Mesendoderm (in vitro differentiated cells): Measurements from ENCODE around the gene SPI1.

ENCODE experiments used
- DNase-seq: peaks from one replicate; pipeline ENCODE4 v3.0.0; 2013
- H2AK5ac ChIP-seq: 2 replicates; pipeline ENCODE4 v1.6.1; 2013; ENCODE audit warnings: low read length, inconsistent platforms
- H2BK120ac ChIP-seq: 2 replicates; pipeline ENCODE4 v1.6.1; 2013; ENCODE audit warnings: low read depth, mild to moderate bottlenecking, low read length, moderate library complexity, mixed read lengths
- H2BK15ac ChIP-seq: replicated peaks from 2 replicates; pipeline ENCODE4 v1.6.1; 2013; ENCODE audit warnings: low read depth, mild to moderate bottlenecking, moderate library complexity
- H2BK5ac ChIP-seq: 2 replicates; pipeline ENCODE4 v1.6.1; 2013; ENCODE audit warnings: low read length, inconsistent platforms
- H3K18ac ChIP-seq: 2 replicates; pipeline ENCODE4 v1.6.1; 2013; ENCODE audit warnings: mild to moderate bottlenecking, low read length, mixed read lengths
- H3K23ac ChIP-seq: one replicate; pipeline ENCODE4 v1.6.1; 2013; ENCODE audit warnings: low read length
- H3K27ac ChIP-seq: 2 replicates; pipeline ENCODE4 v1.5.1; 2013; ENCODE audit warnings: low read depth, mild to moderate bottlenecking, inconsistent platforms, low read length, moderate library complexity
- H3K27me3 ChIP-seq: 2 replicates; pipeline ENCODE4 v1.6.1; 2013; ENCODE audit warnings: low read length, control low read depth, mild to moderate bottlenecking, inconsistent platforms; ENCODE audit not compliant: insufficient read depth, poor library complexity
- H3K36me3 ChIP-seq: 2 replicates; pipeline ENCODE4 v1.6.1; 2013; ENCODE audit warnings: low read length, inconsistent platforms; ENCODE audit not compliant: control insufficient read depth, insufficient read depth
- H3K4ac ChIP-seq: one replicate; pipeline ENCODE4 v1.6.1; 2013; ENCODE audit warnings: low read depth, mild to moderate bottlenecking, low read length, moderate library complexity
- H3K4me1 ChIP-seq: 2 replicates; pipeline ENCODE4 v1.6.1; 2013; ENCODE audit warnings: low read depth, low read length, inconsistent platforms; ENCODE audit not compliant: control insufficient read depth
- H3K4me2 ChIP-seq: 2 replicates; pipeline ENCODE4 v1.6.1; 2013; ENCODE audit warnings: low read length
- H3K4me3 ChIP-seq: 2 replicates; pipeline ENCODE4 v1.5.1; 2013; ENCODE audit warnings: mild to moderate bottlenecking, low read length
- H3K56ac ChIP-seq: one replicate; pipeline ENCODE4 v1.6.1; 2013; ENCODE audit warnings: low read length
- H3K79me1 ChIP-seq: 2 replicates; pipeline ENCODE4 v1.6.1; 2013; ENCODE audit warnings: low read length, inconsistent platforms
- H3K79me2 ChIP-seq: 2 replicates; pipeline ENCODE4 v1.6.1; 2013; ENCODE audit warnings: mild to moderate bottlenecking, low read length; ENCODE audit not compliant: control insufficient read depth, insufficient read depth
- H3K9ac ChIP-seq: 2 replicates; pipeline ENCODE4 v1.6.1; 2013; ENCODE audit warnings: low read length, inconsistent platforms
- H4K5ac ChIP-seq: one replicate; pipeline ENCODE4 v1.6.1; 2013; ENCODE audit warnings: low read length
- H4K8ac ChIP-seq: one replicate; pipeline ENCODE4 v1.6.1; 2013; ENCODE audit warnings: low read depth, mild to moderate bottlenecking, control low read depth, low read length, moderate library complexity
- WGBS: extraction: QIAGEN DNeasy Blood & Tissue Kit; methylation state at CpG from one replicate; pipeline ENCODE4 v1.1.7; 2013; ENCODE audit warnings: low lambda C conversion rate, missing lambda C conversion rate; ENCODE audit not compliant: insufficient coverage; ENCODE audit errors: extremely low coverage; 5-methylcytosine and 5-hydroxymethylcytosine counted together

The SPI1 gene

GRCh38 chr11:47384498-47384897 is 6.2 kb upstream of the SPI1 start:
- H2BK15ac ChIP-seq, result no peak overlapping the region
- no peak for DNase-seq
- H2BK120ac ChIP-seq, result no peak overlapping the region
- H3K4me3 ChIP-seq, result no peak overlapping the region
- no peak overlapping the region for H3K9ac ChIP-seq
- no peak overlapping the region for H3K23ac ChIP-seq
- no peak overlapping the region for H3K4ac ChIP-seq
- H3K56ac ChIP-seq, result no peak overlapping the region
- no peak overlapping the region for H3K18ac ChIP-seq
- H3K79me1 ChIP-seq, result no peaks in the 10 kb centered on the region
- H4K5ac ChIP-seq, result no peak overlapping the region
- no peaks in the 10 kb centered on the region for H3K79me2 ChIP-seq
- H3K4me2 ChIP-seq, result no peak overlapping the region
- no peak overlapping the region for H3K27ac ChIP-seq
- no peaks in the 10 kb centered on the region for H3K36me3 ChIP-seq
- no peak overlapping the region for H4K8ac ChIP-seq
- H2AK5ac ChIP-seq, result no peak overlapping the region
- H3K27me3 ChIP-seq, result no peaks in the 10 kb centered on the region
- no CpG with 5 or more reads among the region's 4 CpGs for WGBS
- no peak overlapping the region for H2BK5ac ChIP-seq
- H3K4me1 ChIP-seq, result no peaks in the 10 kb centered on the region

GRCh38 chr11:47383071-47383470 is 4.7 kb upstream of the SPI1 start:
- no CpG with 5 or more reads among the region's 4 CpGs for WGBS
- H3K4me3 ChIP-seq, result no peak overlapping the region
- H3K79me1 ChIP-seq, result no peaks in the 10 kb centered on the region
- H3K4me2 ChIP-seq, result no peak overlapping the region
- peaks cover 5% of the 10 kb centered on the region for H3K4me1 ChIP-seq
- no peak overlapping the region for H3K27ac ChIP-seq
- peak overlapping the region; percentile 25 for H3K56ac ChIP-seq
- H3K9ac ChIP-seq, result no peak overlapping the region
- no peak overlapping the region for H2BK120ac ChIP-seq
- no peak overlapping the region for H2AK5ac ChIP-seq
- DNase-seq, result no peak
- H4K8ac ChIP-seq, result no peak overlapping the region
- H3K27me3 ChIP-seq, result no peaks in the 10 kb centered on the region
- no peak overlapping the region for H4K5ac ChIP-seq
- H3K79me2 ChIP-seq, result no peaks in the 10 kb centered on the region
- no peak overlapping the region for H3K23ac ChIP-seq
- H3K36me3 ChIP-seq, result no peaks in the 10 kb centered on the region
- no peak overlapping the region for H3K4ac ChIP-seq
- no peak overlapping the region for H2BK5ac ChIP-seq
- no peak overlapping the region for H3K18ac ChIP-seq
- H2BK15ac ChIP-seq, result no peak overlapping the region

- no peak overlapping the region for H3K4ac ChIP-seq
- 100% methylated on average over 1 of the region's 2 CpGs for WGBS
- H3K18ac ChIP-seq, result no peak overlapping the region
Observed at GRCh38 chr11:47380078-47380477, 1.7 kb upstream of the SPI1 start.

GRCh38 chr11:47379317-47379716 is 970 bp upstream of the SPI1 start:
- H4K8ac ChIP-seq, result no peak overlapping the region
- H3K79me2 ChIP-seq, result no peaks in the 10 kb centered on the region
- H3K4ac ChIP-seq, result no peak overlapping the region
- no peak for DNase-seq
- no peak overlapping the region for H3K9ac ChIP-seq
- no peak overlapping the region for H3K56ac ChIP-seq
- H3K23ac ChIP-seq, result no peak overlapping the region
- H3K36me3 ChIP-seq, result no peaks in the 10 kb centered on the region
- H2AK5ac ChIP-seq, result no peak overlapping the region
- H2BK120ac ChIP-seq, result no peak overlapping the region
- H4K5ac ChIP-seq, result no peak overlapping the region
- no peak overlapping the region for H3K4me3 ChIP-seq
- no peak overlapping the region for H3K18ac ChIP-seq
- WGBS, result no CpG with 5 or more reads among the region's 2 CpGs
- no peak overlapping the region for H3K4me2 ChIP-seq
- H2BK15ac ChIP-seq, result no peak overlapping the region
- H3K79me1 ChIP-seq, result no peaks in the 10 kb centered on the region
- peaks cover 5% of the 10 kb centered on the region for H3K4me1 ChIP-seq
- H2BK5ac ChIP-seq, result no peak overlapping the region
- no peaks in the 10 kb centered on the region for H3K27me3 ChIP-seq
- H3K27ac ChIP-seq, result no peak overlapping the region

More at GRCh38 chr11:47380078-47380477, 1.7 kb upstream of the SPI1 start:
- no peaks in the 10 kb centered on the region for H3K79me2 ChIP-seq
- H3K4me2 ChIP-seq, result no peak overlapping the region
- H3K56ac ChIP-seq, result no peak overlapping the region
- no peaks in the 10 kb centered on the region for H3K79me1 ChIP-seq
- no peaks in the 10 kb centered on the region for H3K36me3 ChIP-seq
- no peak overlapping the region for H3K4me3 ChIP-seq
- H2BK5ac ChIP-seq, result no peak overlapping the region
- no peak overlapping the region for H2BK120ac ChIP-seq
- no peak for DNase-seq
- no peaks in the 10 kb centered on the region for H3K27me3 ChIP-seq
- no peak overlapping the region for H2AK5ac ChIP-seq
- H4K5ac ChIP-seq, result no peak overlapping the region
- peaks cover 5% of the 10 kb centered on the region for H3K4me1 ChIP-seq
- H2BK15ac ChIP-seq, result no peak overlapping the region
- no peak overlapping the region for H3K23ac ChIP-seq
- no peak overlapping the region for H3K9ac ChIP-seq
- H4K8ac ChIP-seq, result no peak overlapping the region
- no peak overlapping the region for H3K27ac ChIP-seq

GRCh38 chr11:47378836-47379170 is 456 bp upstream of the SPI1 start:
- no peak overlapping the region for H3K27ac ChIP-seq
- H3K4me2 ChIP-seq, result no peak overlapping the region
- no peak overlapping the region for H2AK5ac ChIP-seq

GRCh38 chr11:47377571-47378009 is 757 bp downstream of the SPI1 start:
- no peaks in the 10 kb centered on the region for H3K79me2 ChIP-seq
- H3K4ac ChIP-seq, result no peak overlapping the region
- no peak overlapping the region for H2BK15ac ChIP-seq
- no peak overlapping the region for H3K9ac ChIP-seq
- WGBS, result no CpG with 5 or more reads among the region's 5 CpGs
- H3K27me3 ChIP-seq, result no peaks in the 10 kb centered on the region
- H3K4me3 ChIP-seq, result no peak overlapping the region
- no peak overlapping the region for H3K18ac ChIP-seq
- no peak overlapping the region for H4K8ac ChIP-seq
- H2BK5ac ChIP-seq, result no peak overlapping the region
- peaks cover 5% of the 10 kb centered on the region for H3K4me1 ChIP-seq
- no peak overlapping the region for H3K23ac ChIP-seq
- H3K27ac ChIP-seq, result no peak overlapping the region
- DNase-seq, result no peak
- H3K79me1 ChIP-seq, result no peaks in the 10 kb centered on the region
- H3K56ac ChIP-seq, result no peak overlapping the region
- H2AK5ac ChIP-seq, result no peak overlapping the region
- no peak overlapping the region for H3K4me2 ChIP-seq
- no peak overlapping the region for H2BK120ac ChIP-seq
- H4K5ac ChIP-seq, result no peak overlapping the region
- no peaks in the 10 kb centered on the region for H3K36me3 ChIP-seq

More at GRCh38 chr11:47378836-47379170, 456 bp upstream of the SPI1 start:
- Histone ChIP-seq H3K4me3 (no peak overlapping the region), H3K9ac (no peak overlapping the region), H4K8ac (no peak overlapping the region), H2BK120ac (no peak overlapping the region), H3K79me1 (no peaks in the 10 kb centered on the region), H4K5ac (peak overlapping the region; percentile 16), H3K4me1 (peaks cover 5% of the 10 kb centered on the region), H2BK5ac (no peak overlapping the region), H3K79me2 (no peaks in the 10 kb centered on the region), H3K23ac (no peak overlapping the region), H3K56ac (peak overlapping the region; percentile 30), H3K27me3 (no peaks in the 10 kb centered on the region), H2BK15ac (no peak overlapping the region), H3K4ac (no peak overlapping the region), H3K18ac (no peak overlapping the region), H3K36me3 (no peaks in the 10 kb centered on the region)
- no peak for DNase-seq
